ENCODE results near the gene PRDM13.
A peak's percentile ranks its signal among the peaks of the same experiment; 100 is the strongest.
"Not testable (repeated sequence)": the region's sequence is repeated elsewhere in the genome, so short reads cannot be mapped to it uniquely, and the experiment has no call there.

Gene PRDM13

DNA sequence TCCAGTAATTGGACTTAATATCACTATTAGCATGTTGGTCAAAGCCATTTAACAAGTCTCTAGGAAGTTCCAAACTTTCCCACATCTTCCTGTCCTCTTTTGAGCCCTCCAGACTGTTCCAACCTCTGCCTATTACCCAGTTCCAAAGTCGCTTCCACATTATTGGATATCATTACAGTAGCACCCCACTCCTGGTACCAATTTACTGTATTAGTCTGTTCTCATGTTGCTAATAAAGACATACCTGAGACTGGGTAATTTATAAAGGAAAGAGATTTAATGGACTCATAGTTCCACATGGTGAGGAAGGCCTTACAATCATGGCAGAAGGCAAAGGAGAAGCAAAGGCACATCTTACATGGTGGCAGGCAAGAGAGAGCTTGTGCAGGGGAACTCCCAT lies 31.7 kb downstream of the PRDM13 start:
- DNase-seq: not testable (repeated sequence)

DNA sequence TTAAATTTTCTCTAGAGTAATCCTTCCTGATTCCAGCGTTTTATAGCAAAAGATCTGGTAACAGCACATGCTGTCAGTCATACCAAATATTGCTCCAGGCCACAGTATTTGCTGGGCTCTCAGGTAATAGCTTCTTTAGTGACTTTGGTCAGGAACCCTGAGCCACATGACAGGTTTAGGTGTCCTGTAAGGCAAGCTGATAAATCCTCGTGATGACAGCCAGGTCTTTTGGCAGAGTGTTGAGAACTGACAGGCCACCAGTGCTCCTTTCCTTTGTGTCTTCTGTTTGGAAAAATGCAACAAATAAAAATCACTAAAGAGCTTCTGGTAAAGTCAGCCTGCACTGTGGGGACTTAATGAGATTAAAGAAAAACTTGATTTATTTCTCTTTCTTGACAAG lies 34.6 kb downstream of the PRDM13 start:
- DNase-seq: no peak

DNA sequence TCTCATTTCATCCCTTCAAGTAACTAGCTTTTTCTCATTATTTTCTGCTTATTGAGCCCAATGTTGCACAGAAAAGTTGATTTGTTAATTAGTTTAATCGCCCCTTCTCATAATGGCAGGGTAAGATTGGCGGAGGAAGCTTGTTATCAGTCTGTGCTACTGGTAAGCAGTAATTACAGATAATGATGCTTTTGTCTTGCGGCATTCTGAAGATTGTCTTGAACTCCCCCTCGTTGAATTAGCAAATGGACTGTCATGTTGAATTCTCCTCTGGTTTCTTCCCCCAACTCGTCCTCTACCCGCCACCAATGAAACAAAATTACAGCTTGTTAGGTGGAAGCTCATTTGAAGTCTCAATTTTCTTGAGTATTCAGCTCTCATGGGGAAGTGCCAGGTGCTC lies 39.4 kb downstream of the PRDM13 start:
- DNase-seq: peak; percentile 57

DNA sequence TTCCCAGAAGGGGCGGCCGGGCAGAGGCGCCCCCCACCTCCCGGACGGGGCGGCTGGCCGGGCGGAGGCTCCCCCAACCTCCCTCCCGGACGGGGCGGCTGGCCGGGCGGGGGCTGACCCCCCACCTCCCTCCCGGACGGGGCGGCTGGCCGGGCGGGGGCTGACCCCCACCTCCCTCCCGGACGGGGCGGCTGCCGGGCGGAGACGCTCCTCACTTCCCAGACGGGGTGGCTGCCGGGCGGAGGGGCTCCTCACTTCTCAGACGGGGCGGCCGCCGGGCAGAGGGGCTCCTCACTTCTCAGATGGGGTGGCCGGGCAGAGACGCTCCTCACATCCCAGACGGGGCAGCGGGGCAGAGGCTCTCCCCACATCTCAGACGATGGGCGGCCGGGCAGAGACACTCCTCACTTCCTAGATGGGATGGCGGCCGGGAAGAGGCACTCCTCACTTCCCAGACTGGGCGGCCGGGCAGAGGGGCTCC lies 43.5 kb downstream of the PRDM13 start:
- not testable (repeated sequence) for DNase-seq

DNA sequence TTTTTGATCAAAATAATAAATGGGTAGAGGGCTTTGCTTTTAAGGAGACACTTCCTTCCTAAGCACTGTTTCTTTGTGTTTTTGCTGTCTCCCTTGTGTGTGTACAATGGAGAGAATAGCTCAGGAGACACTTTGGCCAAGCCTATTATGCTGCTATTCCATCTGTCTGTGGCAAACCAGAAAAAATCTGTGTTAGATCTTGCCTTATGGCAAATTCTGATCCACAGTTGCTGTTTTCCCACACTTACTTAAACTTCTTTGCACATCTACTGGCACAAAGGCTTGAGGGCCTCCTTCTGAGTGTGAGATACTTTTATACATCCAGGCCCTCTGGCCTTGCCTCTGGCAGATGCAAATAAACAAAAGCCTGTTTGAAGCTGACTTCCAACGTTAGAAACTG lies 53.6 kb downstream of the PRDM13 start:
- no peak for DNase-seq

DNA sequence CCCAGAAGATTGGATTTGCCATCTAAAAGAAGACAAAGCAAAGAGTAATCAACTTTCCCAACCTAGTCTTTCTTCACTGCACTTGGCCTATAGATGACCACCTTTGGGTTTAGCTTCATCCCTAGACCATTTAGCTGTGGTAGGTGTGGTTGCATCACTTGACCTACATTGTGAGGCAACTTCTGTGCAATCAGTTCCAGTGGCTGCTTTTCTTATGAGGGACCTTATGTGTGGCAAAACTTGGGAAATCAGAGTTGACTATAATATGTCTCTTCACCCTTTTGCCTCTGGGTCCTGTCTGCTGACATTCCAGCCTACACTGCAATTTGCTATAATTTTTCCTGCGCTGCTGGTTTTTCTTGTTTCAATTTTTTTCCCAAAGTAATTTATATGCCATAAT lies 55.2 kb downstream of the PRDM13 start:
- DNase-seq: no peak

DNA sequence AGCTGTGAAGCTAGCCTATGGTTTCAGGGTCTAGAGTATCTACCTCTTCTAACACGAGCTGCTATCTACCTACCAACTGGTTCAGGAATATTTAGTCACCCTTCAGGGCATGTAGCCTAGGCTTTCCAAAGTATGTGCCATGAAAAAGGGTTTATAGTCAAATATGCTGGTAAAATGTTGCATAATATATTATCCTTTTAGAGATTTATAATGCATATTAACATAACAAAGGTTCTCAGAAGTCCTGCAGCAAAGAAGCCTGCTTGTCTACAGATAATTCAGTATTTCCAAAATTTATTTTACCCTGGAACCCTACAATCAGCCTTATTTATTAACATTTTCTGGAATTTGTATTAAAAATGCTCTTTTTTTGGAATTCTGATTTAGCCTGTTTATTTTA lies 56.0 kb downstream of the PRDM13 start:
- no peak for DNase-seq
